ENCODE measurements around the gene GIT1.
"Not testable (repeated sequence)": the region's sequence is repeated elsewhere in the genome, so short reads cannot be mapped to it uniquely, and the experiment has no call there.

The GIT1 gene

GRCh38 chr17:29560316-29560715, 29.1 kb downstream of the GIT1 start:
- DNase-seq (ENCODE audit: insufficient read length, low spot score) = peak; percentile 87
- peak; percentile 80 for FAIRE-seq
- TF ChIP-seq CTCF (IDR thresholded peaks at IDR 0.05; ENCODE audit: insufficient read depth, missing control alignments) = no peak

GRCh38 chr17:29559640-29560039, 29.8 kb downstream of the GIT1 start:
- no peak for FAIRE-seq
- TF ChIP-seq CTCF (IDR thresholded peaks at IDR 0.05; ENCODE audit: insufficient read depth, missing control alignments) = no peak
- no peak for DNase-seq (ENCODE audit: insufficient read length, low spot score)

- DNase-seq (ENCODE audit: insufficient read length, low spot score); FAIRE-seq: not testable (repeated sequence)
These were observed 31.3 kb downstream of the GIT1 start for GRCh38 chr17:29558139-29558538.

- FAIRE-seq = no peak
- no peak for TF ChIP-seq CTCF (IDR thresholded peaks at IDR 0.05; ENCODE audit: insufficient read depth, missing control alignments)
- no peak for DNase-seq (ENCODE audit: insufficient read length, low spot score)
These were observed 31.7 kb downstream of the GIT1 start for GRCh38 chr17:29557739-29558116.

- DNase-seq (ENCODE audit: insufficient read length, low spot score) (no peak), FAIRE-seq (no peak)
- TF ChIP-seq CTCF (IDR thresholded peaks at IDR 0.05; ENCODE audit: insufficient read depth, missing control alignments) = no peak
These were observed 32.2 kb downstream of the GIT1 start for GRCh38 chr17:29557085-29557738.

- TF ChIP-seq CTCF (IDR thresholded peaks at IDR 0.05; ENCODE audit: insufficient read depth, missing control alignments) = no peak
- no peak for DNase-seq (ENCODE audit: insufficient read length, low spot score)
- FAIRE-seq = no peak
These were observed 33.6 kb downstream of the GIT1 start for GRCh38 chr17:29555840-29556239.

- no peak for FAIRE-seq
These were observed 40.1 kb downstream of the GIT1 start for GRCh38 chr17:29549177-29549923.

More at GRCh38 chr17:29549177-29549923, 40.1 kb downstream of the GIT1 start:
- no peak for DNase-seq (ENCODE audit: insufficient read length, low spot score)
- no peak for TF ChIP-seq CTCF (IDR thresholded peaks at IDR 0.05; ENCODE audit: insufficient read depth, missing control alignments)
